HepG2 (cell line): ENCODE results near the gene MNAT1. TPM values are rescaled to one million over a fixed set of nuclear protein-coding genes. Genes with fewer than 3 reads are reported as not detected.

Experiments used
- ATF1 ChIP-seq: IDR thresholded peaks from 2 replicates; pipeline ENCODE4 v1.6.1; 2016; ENCODE audit warnings: mild to moderate bottlenecking, control low read depth
- ATF6 ChIP-seq: sonication (generic); formaldehyde crosslinking; conservative IDR thresholded peaks from 2 replicates; pipeline ENCODE4 v1.4.0; 2020; ENCODE audit warnings: missing genetic modification reagents
- DRAP1 ChIP-seq: IDR thresholded peaks from 2 replicates; pipeline ENCODE4 v1.6.1; 2016; ENCODE audit warnings: missing genetic modification reagents, missing compliant biosample characterization
- HCFC1 ChIP-seq: fragments of 150-350 bp; IDR thresholded peaks from 2 replicates; pipeline ENCODE4 v1.6.1; 2014; ENCODE audit warnings: low read depth, low read length
- IKZF1 ChIP-seq: fragments of 450-650 bp; IDR thresholded peaks from 2 replicates; pipeline ENCODE4 v1.7.1; 2016
- ISL2 ChIP-seq: sonication (generic); formaldehyde crosslinking; IDR thresholded peaks from 2 replicates; pipeline ENCODE4 v1.5.0; 2020; ENCODE audit warnings: missing genetic modification reagents
- KLF16 ChIP-seq, 2 experiments: sonication (generic) in 1 of 2; formaldehyde crosslinking in 1 of 2; IDR thresholded peaks; 2 replicates each; pipeline versions ENCODE4 v1.6.1 to v1.8.0; 2016 to 2023; ENCODE audit warnings: missing genetic modification reagents in 2 of 2, missing compliant biosample characterization in 1 of 2
- KMT2B ChIP-seq: IDR thresholded peaks from 2 replicates; pipeline ENCODE4 v1.6.1; 2016; ENCODE audit warnings: missing genetic modification reagents, missing compliant biosample characterization
- PHF20 ChIP-seq: sonication (generic); formaldehyde crosslinking; IDR thresholded peaks from 2 replicates; pipeline ENCODE4 v1.5.0; 2020; ENCODE audit warnings: mild to moderate bottlenecking, missing genetic modification reagents
- PHF5A ChIP-seq: IDR thresholded peaks from one replicate; pipeline ENCODE4 v1.6.1; 2018; ENCODE audit warnings: low read depth, missing genetic modification reagents; ENCODE audit not compliant: unreplicated experiment
- RBM22 ChIP-seq: fragments of 200-400 bp; formaldehyde crosslinking; optimal IDR thresholded peaks from 2 replicates; pipeline ENCODE3; 2017; ENCODE audit warnings: mild to moderate bottlenecking, low read length, moderate library complexity
- SCMH1 ChIP-seq: sonication (generic); formaldehyde crosslinking; IDR thresholded peaks from 2 replicates; pipeline ENCODE4 v1.9.0; 2021; ENCODE audit warnings: missing genetic modification reagents, mild to moderate bottlenecking, borderline replicate concordance
- SOX13 ChIP-seq, 3 experiments: fragments of 450-650 bp in 1 of 3; sonication (generic) in 1 of 3; formaldehyde crosslinking in 1 of 3; IDR thresholded peaks in 2 of 3; conservative IDR thresholded peaks in 1 of 3; 2 replicates each; pipeline versions ENCODE4 v1.5.0 to v1.6.1; 2016 to 2020; ENCODE audit warnings: antibody characterized with exemption in 1 of 3, mild to moderate bottlenecking in 1 of 3, missing compliant biosample characterization in 1 of 3, missing genetic modification reagents in 1 of 3, moderate library complexity in 1 of 3
- SRY ChIP-seq: sonication (generic); formaldehyde crosslinking; IDR thresholded peaks from 2 replicates; pipeline ENCODE4 v1.8.0; 2022; ENCODE audit warnings: mild to moderate bottlenecking, missing genetic modification reagents
- TBX2 ChIP-seq: sonication (generic); formaldehyde crosslinking; IDR thresholded peaks from 2 replicates; pipeline ENCODE4 v1.5.0; 2020; ENCODE audit warnings: missing genetic modification reagents, mild to moderate bottlenecking, borderline replicate concordance
- THAP7 ChIP-seq: sonication (generic); formaldehyde crosslinking; IDR thresholded peaks from 2 replicates; pipeline ENCODE4 v1.8.1; 2023; ENCODE audit warnings: mild to moderate bottlenecking, missing genetic modification reagents
- USF2 ChIP-seq, 2 experiments: sonication (generic) in 1 of 2; formaldehyde crosslinking in 1 of 2; IDR thresholded peaks; 2 replicates each; pipeline versions ENCODE4 v1.5.1 to v1.6.1; 2011 to 2020; ENCODE audit warnings: borderline replicate concordance in 1 of 2, low read depth in 1 of 2, low read length in 1 of 2, mild to moderate bottlenecking in 1 of 2, missing genetic modification reagents in 1 of 2, moderate library complexity in 1 of 2
- ZBTB43 ChIP-seq: sonication (generic); formaldehyde crosslinking; conservative IDR thresholded peaks from 2 replicates; pipeline ENCODE4 v1.4.0; 2020; ENCODE audit warnings: missing genetic modification reagents
- ZKSCAN8 ChIP-seq: IDR thresholded peaks from 2 replicates; pipeline ENCODE4 v1.6.1; 2016; ENCODE audit warnings: borderline replicate concordance, missing genetic modification reagents, missing compliant biosample characterization
- ZNF33A ChIP-seq: sonication (generic); formaldehyde crosslinking; IDR thresholded peaks from 2 replicates; pipeline ENCODE4 v1.5.1; 2020; ENCODE audit warnings: missing genetic modification reagents, mild to moderate bottlenecking, moderate library complexity, borderline replicate concordance
- ZNF34 ChIP-seq: sonication (generic); formaldehyde crosslinking; IDR thresholded peaks from 2 replicates; pipeline ENCODE4 v1.4.0; 2020; ENCODE audit warnings: mild to moderate bottlenecking, missing genetic modification reagents, borderline replicate concordance
- ZNF597 ChIP-seq: sonication (generic); formaldehyde crosslinking; IDR thresholded peaks from 2 replicates; pipeline ENCODE4 v1.5.0; 2020; ENCODE audit warnings: missing genetic modification reagents
- ZNF737 ChIP-seq: sonication (generic); formaldehyde crosslinking; IDR thresholded peaks from 2 replicates; pipeline ENCODE4 v1.5.0; 2020; ENCODE audit warnings: missing genetic modification reagents, mild to moderate bottlenecking, borderline replicate concordance
- polyA plus RNA-seq, 8 experiments: library from polyadenylated mRNA; depleted of rRNA in 3 of 8; stranded (reverse) in 7 of 8; unstranded in 1 of 8; fragments of >200 nt; fragmentation: Illumina TruSeq in 4 of 8; extraction: Trizol in 4 of 8; gene quantifications; 2 replicates each; pipeline versions ENCODE4 v1.2.1 to v1.2.3, GENCODE V29; 2011 to 2016; ENCODE audit warnings: low read depth in 4 of 8, missing spikeins in 1 of 8, mixed read lengths in 1 of 8; ENCODE audit not compliant: insufficient read depth in 1 of 8
- total RNA-seq, 5 experiments: library from RNA; depleted of rRNA; stranded (reverse); fragments of >200 nt; fragmentation: Illumina TruSeq; extraction: Trizol; gene quantifications; 2 replicates each; pipeline ENCODE4 v1.2.3, GENCODE V29; 2016; ENCODE audit warnings: low read depth in 1 of 5

Gene MNAT1
- total and polyA plus RNA-seq, 2 of the 13 experiments (the other 11 are each of a cell fraction or from before 2014, with no cell fraction given): 49.2 to 94.8 TPM

- TF ChIP-seq SOX13 (IDR thresholded peaks at IDR 0.05) (no peak), SOX13 (CRISPR knock-in tag; conservative IDR thresholded peaks at IDR 0.05 in 1 of 2, IDR thresholded peaks at IDR 0.05 in 1 of 2) (peak in 1 of 2 experiments; percentile 78; a peak in 2 of 4 replicates), TBX2 (CRISPR knock-in tag) (no peak), PHF20 (CRISPR knock-in tag) (no peak), USF2 (IDR thresholded peaks at IDR 0.05; ENCODE audit: low read depth, low read length) (no peak), USF2 (CRISPR knock-in tag; IDR thresholded peaks at IDR 0.05; ENCODE audit: borderline replicate concordance) (no peak), ZNF597 (no peak), ATF6 (CRISPR knock-in tag) (no peak), RBM22 (no peak), ISL2 (CRISPR knock-in tag) (peak; percentile 59; the same call in 1 of the 2 replicates), KLF16 (CRISPR knock-in tag; IDR thresholded peaks at IDR 0.05) (no peak), THAP7 (CRISPR knock-in tag) (no peak), KMT2B (CRISPR knock-in tag) (no peak), DRAP1 (CRISPR knock-in tag) (no peak), IKZF1 (no peak), SCMH1 (CRISPR knock-in tag) (no peak), HCFC1 (no peak), ZKSCAN8 (CRISPR knock-in tag) (no peak), ZNF33A (no peak), ZNF737 (CRISPR knock-in tag) (no peak), ATF1 (CRISPR knock-in tag) (no peak), PHF5A (CRISPR knock-in tag) (no peak), SRY (CRISPR knock-in tag) (no peak), ZBTB43 (0 out of 2 replicates have a peak, but pooled peaks have one; percentile 35), ZNF34 (no peak)
Observed at GRCh38 chr14:60819575-60819974, 85.0 kb downstream of the MNAT1 start (continued).
